SK-N-MC (cell line): ENCODE data around the gene TMEM40.

Source experiments
- EZH2 ChIP-seq: fragments of 200-600 bp; sonication (generic); IDR thresholded peaks from one replicate; pipeline ENCODE4 v1.6.1; 2017; ENCODE audit warnings: antibody characterized with exemption
- FOXP2 ChIP-seq: optimal IDR thresholded peaks from 2 replicates; pipeline ENCODE3; 2011; ENCODE audit warnings: mild to moderate bottlenecking, moderate library complexity; ENCODE audit not compliant: insufficient read depth; ENCODE audit errors: extremely low read length, control extremely low read depth
- POLR2AphosphoS5 ChIP-seq: IDR thresholded peaks from 2 replicates; pipeline ENCODE4 v1.6.1; 2012; ENCODE audit warnings: mild to moderate bottlenecking, low read depth, low read length, borderline replicate concordance

DNA sequence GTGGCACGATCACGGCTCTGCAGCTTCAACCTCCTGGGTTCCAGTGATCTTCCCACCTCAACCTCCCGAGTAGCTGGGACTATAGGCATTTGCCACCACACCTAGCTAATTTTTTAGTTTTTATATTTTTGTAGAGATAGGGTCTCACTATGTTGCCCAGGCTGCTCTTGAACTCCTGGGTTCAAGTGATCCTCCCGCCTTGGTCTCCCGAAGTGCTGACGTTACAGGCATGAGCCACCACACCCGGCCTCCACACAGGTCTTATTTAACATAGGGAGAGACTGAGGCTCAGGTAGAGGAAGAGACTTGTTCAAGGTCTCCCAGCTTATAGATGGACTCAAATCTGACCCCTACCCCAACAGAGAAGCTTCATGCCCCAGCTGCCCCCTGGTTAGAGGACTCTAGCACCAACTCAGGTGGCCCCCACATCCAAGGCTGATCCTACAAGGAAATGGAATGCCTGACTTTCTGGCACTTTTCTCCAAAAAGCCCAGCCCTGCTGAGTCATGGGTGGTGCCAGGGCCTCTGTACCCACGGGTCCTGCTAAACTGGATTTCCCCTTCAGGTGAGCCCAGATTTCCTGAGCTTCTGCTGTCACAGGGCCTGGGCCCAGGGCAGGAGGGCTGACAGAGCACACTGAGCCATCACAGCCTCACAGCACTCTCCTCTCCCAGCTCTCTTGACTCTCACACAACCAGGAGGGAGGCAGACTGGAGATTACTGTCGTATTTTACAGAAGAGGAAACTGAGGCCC lies 5.6 kb downstream of the TMEM40 start:
- TF ChIP-seq POLR2AphosphoS5 = no peak
- no peak for TF ChIP-seq EZH2
- no peak for TF ChIP-seq FOXP2
